Kidney (tissue), 14 donors: ENCODE results near the gene LINGO4. TPM values are rescaled to one million over a fixed set of nuclear protein-coding genes. Genes with fewer than 3 reads are reported as not detected.

Experiments
- DNase-seq, 5 donors: peaks; one replicate each; pipeline ENCODE4 v3.0.0-alpha.2; 2013 to 2020
- FAIRE-seq: peaks from 2 replicates; lab custom pipeline; 2012; peaks lifted over from hg19 to GRCh38; lab: Jason Lieb, UNC
- H3K27ac ChIP-seq, 2 donors: one replicate each; pipeline ENCODE4 v1.7.0; 2013; ENCODE audit warnings: low read depth in 2 of 2, low read length in 2 of 2, inconsistent platforms in 1 of 2
- H3K27me3 ChIP-seq: one replicate; pipeline ENCODE4 v1.7.1; 2013; ENCODE audit warnings: low read length, inconsistent platforms; ENCODE audit not compliant: control insufficient read depth, insufficient read depth
- H3K36me3 ChIP-seq, 3 donors: one replicate each; pipeline versions ENCODE4 v1.7.0 to v1.7.1; 2013; ENCODE audit warnings: low read length in 3 of 3, control low read depth in 1 of 3, inconsistent platforms in 1 of 3; ENCODE audit not compliant: insufficient read depth in 3 of 3, control insufficient read depth in 2 of 3
- H3K4me1 ChIP-seq, 3 donors: one replicate each; pipeline versions ENCODE4 v1.7.0 to v1.7.1; 2013; ENCODE audit warnings: low read length in 3 of 3, inconsistent platforms in 1 of 3, low read depth in 1 of 3; ENCODE audit not compliant: control insufficient read depth in 2 of 3, insufficient read depth in 2 of 3
- H3K4me3 ChIP-seq, 3 donors: one replicate each; pipeline versions ENCODE4 v1.7.0 to v1.8.1; 2013; ENCODE audit warnings: low read length in 3 of 3, control low read depth in 1 of 3, inconsistent platforms in 1 of 3
- H3K9ac ChIP-seq, 3 donors: one replicate each; pipeline versions ENCODE4 v1.7.0 to v1.7.1; 2013; ENCODE audit warnings: low read length in 3 of 3, control low read depth in 1 of 3, inconsistent platforms in 1 of 3
- H3K9me3 ChIP-seq, 3 donors: one replicate each; pipeline versions ENCODE4 v1.7.0 to v1.7.1; 2013; ENCODE audit warnings: low read length in 3 of 3, control low read depth in 1 of 3, inconsistent platforms in 1 of 3; ENCODE audit not compliant: control insufficient read depth in 2 of 3, insufficient read depth in 1 of 3
- CTCF ChIP-seq: IDR thresholded peaks from 3 replicates; pipeline ENCODE4 v1.5.1; 2012; ENCODE audit warnings: mild to moderate bottlenecking, moderate library complexity, borderline replicate concordance; ENCODE audit not compliant: insufficient read depth; ENCODE audit errors: extremely low read depth
- intact Hi-C: fragments of 100-400 bp; cut with DNase I; formaldehyde crosslinking; loops from one replicate; pipeline ENCODE4 v1.11.1; 2022
- polyA plus RNA-seq: library from polyadenylated mRNA; stranded (reverse); fragments of 350-450 nt; fragmentation: Illumina TruSeq; extraction: RNeasy Lipid Tissue Mini Kit (QIAGEN cat#74804); gene quantifications from one replicate; pipeline ENCODE4 v1.2.3, GENCODE V29; 2014; ENCODE audit warnings: low read depth, low replicate concordance; ENCODE audit not compliant: insufficient read depth
- total RNA-seq: library from RNA; stranded (reverse); fragmentation: NEBNext Ultra II Directional; extraction: Animal tissue kit (Norgen Biotek cat#: 25700); gene quantifications from one replicate; pipeline ENCODE4 v1.2.1, GENCODE V29; 2021
- donor health status: control.
- donor health status: control.
- donor health status: control.
- donor health status: control.
- donor health status: control.
- donor health status: DM: yes; HTN: yes; CAD: no.
- donor health status: Normal renal cell carcinoma (clear cell type).

LINGO4 gene
- total and polyA plus RNA-seq, 2 donors from 2014 or later, result 0.32 to 0.41 TPM

- Histone ChIP-seq H3K9ac (no peak overlapping the region), H3K36me3 (peaks cover 0 to 5% (median 0%) of the 10 kb centered on the region in 3 donors), H3K27ac (no peak overlapping the region), H3K27me3 (no peaks in the 10 kb centered on the region), H3K4me1 (peaks cover 0 to 16% (median 11%) of the 10 kb centered on the region in 3 donors), H3K4me3 (no peak overlapping the region), H3K9me3 (no peaks in the 10 kb centered on the region)
- DNase-seq (no peak), FAIRE-seq (no peak)
- TF ChIP-seq CTCF, result no peak
- intact Hi-C loops, result no loop called here
These were observed 20.0 kb upstream of the LINGO4 start for GRCh38 chr1:151825204-151825603.

- peak overlapping the region in 1 of 3 donors; percentile 34 for H3K9ac ChIP-seq
- peaks cover 0 to 9% (median 5%) of the 10 kb centered on the region in 3 donors for H3K4me1 ChIP-seq
- no peak for TF ChIP-seq CTCF
- intact Hi-C loops, result no loop called here
- H3K36me3 ChIP-seq, result peaks cover 0 to 4% (median 1%) of the 10 kb centered on the region in 3 donors
- H3K4me3 ChIP-seq, result no peak overlapping the region
- no peaks in the 10 kb centered on the region for H3K9me3 ChIP-seq
- H3K27ac ChIP-seq, result no peak overlapping the region
- H3K27me3 ChIP-seq, result no peaks in the 10 kb centered on the region
- DNase-seq (no peak), FAIRE-seq (no peak)
These were observed 18.0 kb upstream of the LINGO4 start for GRCh38 chr1:151823175-151823574.

DNA sequence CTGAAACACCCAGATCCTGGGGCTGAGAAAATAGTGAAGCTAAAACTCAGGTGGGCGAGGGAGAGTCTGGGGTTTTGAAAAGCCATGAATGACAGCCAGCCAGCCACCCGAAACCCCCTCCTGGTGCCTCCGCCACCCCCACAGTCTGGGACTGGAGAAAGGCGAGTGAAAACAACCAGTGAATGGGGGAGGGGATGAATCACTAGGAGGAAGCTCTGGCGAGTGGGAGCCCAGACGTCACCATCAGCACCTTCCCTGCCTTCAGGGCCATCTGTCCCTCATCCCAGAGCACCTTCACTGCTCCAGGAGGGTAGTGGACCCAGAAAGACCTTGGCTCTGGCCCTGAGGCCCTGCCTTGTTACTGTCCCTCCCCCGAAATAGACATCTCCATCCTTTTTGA is 17.2 kb upstream of the LINGO4 start:
- TF ChIP-seq CTCF, result no peak
- FAIRE-seq, result no peak
- H3K4me1 ChIP-seq, result peaks cover 0 to 5% (median 5%) of the 10 kb centered on the region in 3 donors

GRCh38 chr1:151820940-151821339 is 15.7 kb upstream of the LINGO4 start:
- H3K9ac ChIP-seq, result no peak overlapping the region
- no peak for FAIRE-seq
- no peak overlapping the region for H3K4me3 ChIP-seq
- DNase-seq, result no peak
- TF ChIP-seq CTCF, result no peak
- H3K27ac ChIP-seq, result no peak overlapping the region
- peaks cover 0 to 5% (median 5%) of the 10 kb centered on the region in 3 donors for H3K4me1 ChIP-seq
- intact Hi-C loops, result no loop called here
- H3K27me3 ChIP-seq, result no peaks in the 10 kb centered on the region
- peaks cover 0 to 17% (median 4%) of the 10 kb centered on the region in 3 donors for H3K36me3 ChIP-seq
- H3K9me3 ChIP-seq, result no peaks in the 10 kb centered on the region

More for the DNA sequence above, 17.2 kb upstream of the LINGO4 start:
- Histone ChIP-seq H3K9ac (peak overlapping the region in 1 of 3 donors; percentile 34), H3K9me3 (no peaks in the 10 kb centered on the region), H3K36me3 (peaks cover 0 to 4% (median 4%) of the 10 kb centered on the region in 3 donors), H3K27me3 (no peaks in the 10 kb centered on the region), H3K27ac (no peak overlapping the region), H3K4me3 (no peak overlapping the region)
- DNase-seq, result peak in 4 of 5 donors; percentile 62 to 74 (median 70)
- intact Hi-C loops, result no loop called here
